HepG2 (cell line): ENCODE results near the gene PSMB10. TPM values are rescaled to one million over a fixed set of nuclear protein-coding genes. Genes with fewer than 3 reads are reported as not detected.

Experiments used
- ATF7 ChIP-seq, 2 experiments: fragments of 450-650 bp in 1 of 2; sonication (generic) in 1 of 2; formaldehyde crosslinking in 1 of 2; IDR thresholded peaks; 2 replicates each; pipeline versions ENCODE4 v1.4.0 to v1.6.1; 2016 to 2020; ENCODE audit warnings: antibody characterized with exemption in 1 of 2, mild to moderate bottlenecking in 1 of 2, missing genetic modification reagents in 1 of 2
- CENPT ChIP-seq: sonication (generic); formaldehyde crosslinking; IDR thresholded peaks from 2 replicates; pipeline ENCODE4 v1.8.0; 2022; ENCODE audit warnings: low read depth, mild to moderate bottlenecking, moderate library complexity, missing genetic modification reagents
- ERF ChIP-seq: IDR thresholded peaks from 2 replicates; pipeline ENCODE4 v1.6.1; 2018; ENCODE audit warnings: missing biosample characterization, missing genetic modification reagents
- HHEX ChIP-seq: IDR thresholded peaks from 2 replicates; pipeline ENCODE4 v1.6.1; 2016; ENCODE audit warnings: control low read depth
- MED1 ChIP-seq: sonication (generic); formaldehyde crosslinking; IDR thresholded peaks from 2 replicates; pipeline ENCODE4 v1.4.0; 2020; ENCODE audit warnings: missing genetic modification reagents
- ZFP62 ChIP-seq: sonication (generic); formaldehyde crosslinking; IDR thresholded peaks from 2 replicates; pipeline ENCODE4 v1.4.0; 2020; ENCODE audit warnings: missing genetic modification reagents
- ZMYM3 ChIP-seq: sonication (generic); formaldehyde crosslinking; IDR thresholded peaks from 2 replicates; pipeline ENCODE4 v1.5.1; 2020; ENCODE audit warnings: mild to moderate bottlenecking, missing genetic modification reagents
- ZNF326 ChIP-seq: sonication (generic); formaldehyde crosslinking; IDR thresholded peaks from 2 replicates; pipeline ENCODE4 v1.4.0; 2020; ENCODE audit warnings: missing genetic modification reagents, borderline replicate concordance
- ZNF460 ChIP-seq: sonication (generic); formaldehyde crosslinking; IDR thresholded peaks from 2 replicates; pipeline ENCODE4 v1.5.1; 2020; ENCODE audit warnings: missing genetic modification reagents, mild to moderate bottlenecking, borderline replicate concordance
- ZNF468 ChIP-seq: sonication (generic); formaldehyde crosslinking; IDR thresholded peaks from 2 replicates; pipeline ENCODE4 v1.8.0; 2022; ENCODE audit warnings: mild to moderate bottlenecking, moderate library complexity, missing genetic modification reagents
- ZNF660 ChIP-seq: sonication (generic); formaldehyde crosslinking; IDR thresholded peaks from 2 replicates; pipeline ENCODE4 v1.5.1; 2020; ENCODE audit warnings: mild to moderate bottlenecking, low read depth, missing genetic modification reagents, borderline replicate concordance
- polyA plus RNA-seq, 8 experiments: library from polyadenylated mRNA; depleted of rRNA in 3 of 8; stranded (reverse) in 7 of 8; unstranded in 1 of 8; fragments of >200 nt; fragmentation: Illumina TruSeq in 4 of 8; extraction: Trizol in 4 of 8; gene quantifications; 2 replicates each; pipeline versions ENCODE4 v1.2.1 to v1.2.3, GENCODE V29; 2011 to 2016; ENCODE audit warnings: low read depth in 4 of 8, missing spikeins in 1 of 8, mixed read lengths in 1 of 8; ENCODE audit not compliant: insufficient read depth in 1 of 8
- total RNA-seq, 5 experiments: library from RNA; depleted of rRNA; stranded (reverse); fragments of >200 nt; fragmentation: Illumina TruSeq; extraction: Trizol; gene quantifications; 2 replicates each; pipeline ENCODE4 v1.2.3, GENCODE V29; 2016; ENCODE audit warnings: low read depth in 1 of 5
- TF ChIP-seq, protein P1 (sequence below): IDR thresholded peaks from 2 replicates; pipeline ENCODE4 v1.6.1; 2016; ENCODE audit warnings: low read depth, missing genetic modification reagents, missing compliant biosample characterization
- TF ChIP-seq, protein P2 (sequence below): sonication (generic); formaldehyde crosslinking; IDR thresholded peaks from 2 replicates; pipeline ENCODE4 v1.4.0; 2020; ENCODE audit warnings: missing genetic modification reagents, mild to moderate bottlenecking, borderline replicate concordance
- TF ChIP-seq, protein P3 (sequence below): sonication (generic); formaldehyde crosslinking; IDR thresholded peaks from 2 replicates; pipeline ENCODE4 v1.4.0; 2020; ENCODE audit warnings: low read depth, missing genetic modification reagents

Gene PSMB10
- total and polyA plus RNA-seq, 2 of the 13 experiments (the other 11 are each of a cell fraction or from before 2014, with no cell fraction given), result 12.7 to 65.9 TPM

DNA sequence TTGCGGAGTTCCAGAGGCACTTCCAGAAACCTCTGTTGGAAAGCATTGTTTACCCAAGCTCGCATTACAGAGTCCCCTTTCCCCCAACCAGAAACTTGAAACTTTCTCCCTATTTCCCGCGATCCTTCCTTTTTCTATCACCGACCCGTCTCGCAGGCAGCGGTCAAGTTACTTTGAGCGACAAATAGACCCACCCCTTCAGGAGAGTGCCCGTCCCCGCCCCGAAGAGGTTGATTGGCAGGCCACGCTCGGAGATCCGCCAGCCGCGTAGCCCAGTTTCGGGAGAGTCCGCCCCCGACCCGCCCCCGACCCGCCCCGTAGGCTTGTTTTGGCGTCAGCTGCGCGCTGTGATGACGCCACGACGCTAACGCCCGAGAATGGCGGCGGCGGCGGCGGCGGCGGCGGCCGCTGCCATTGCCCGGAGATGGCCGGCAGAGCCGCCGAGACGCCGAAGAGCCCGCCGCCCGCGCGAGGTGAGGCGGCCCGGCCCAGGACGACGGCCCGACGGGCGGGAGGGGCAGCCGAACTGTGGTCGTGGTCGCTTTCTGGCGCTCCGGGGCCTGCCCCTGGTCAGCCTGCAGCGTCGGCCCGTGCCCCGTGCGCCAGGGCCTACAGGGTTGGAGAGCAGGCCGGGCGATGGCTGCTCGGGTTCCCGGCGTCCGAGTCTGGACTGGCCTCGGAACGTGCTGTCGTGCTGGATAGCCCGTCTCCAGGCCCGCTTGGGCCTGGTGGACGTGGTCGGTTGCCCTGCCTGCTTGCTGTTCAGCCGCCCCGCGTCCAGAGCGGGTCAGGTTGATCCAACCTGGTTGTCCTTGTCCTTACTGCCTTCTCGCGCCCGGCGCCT is 43.5 kb downstream of the PSMB10 start, which contains the start of gene PSKH1 (continued):
- no peak for TF ChIP-seq ZNF660 (CRISPR knock-in tag)
- no peak for TF ChIP-seq ZNF460 (CRISPR knock-in tag)
- no peak for TF ChIP-seq HHEX (CRISPR knock-in tag)
- TF ChIP-seq MED1 (CRISPR knock-in tag), result peak; percentile 23; the same call in 1 of the 2 replicates
- no peak for TF ChIP-seq ATF7 (IDR thresholded peaks at IDR 0.05)
- TF ChIP-seq ATF7 (CRISPR knock-in tag; IDR thresholded peaks at IDR 0.05), result no peak
- TF ChIP-seq, protein P1, sequence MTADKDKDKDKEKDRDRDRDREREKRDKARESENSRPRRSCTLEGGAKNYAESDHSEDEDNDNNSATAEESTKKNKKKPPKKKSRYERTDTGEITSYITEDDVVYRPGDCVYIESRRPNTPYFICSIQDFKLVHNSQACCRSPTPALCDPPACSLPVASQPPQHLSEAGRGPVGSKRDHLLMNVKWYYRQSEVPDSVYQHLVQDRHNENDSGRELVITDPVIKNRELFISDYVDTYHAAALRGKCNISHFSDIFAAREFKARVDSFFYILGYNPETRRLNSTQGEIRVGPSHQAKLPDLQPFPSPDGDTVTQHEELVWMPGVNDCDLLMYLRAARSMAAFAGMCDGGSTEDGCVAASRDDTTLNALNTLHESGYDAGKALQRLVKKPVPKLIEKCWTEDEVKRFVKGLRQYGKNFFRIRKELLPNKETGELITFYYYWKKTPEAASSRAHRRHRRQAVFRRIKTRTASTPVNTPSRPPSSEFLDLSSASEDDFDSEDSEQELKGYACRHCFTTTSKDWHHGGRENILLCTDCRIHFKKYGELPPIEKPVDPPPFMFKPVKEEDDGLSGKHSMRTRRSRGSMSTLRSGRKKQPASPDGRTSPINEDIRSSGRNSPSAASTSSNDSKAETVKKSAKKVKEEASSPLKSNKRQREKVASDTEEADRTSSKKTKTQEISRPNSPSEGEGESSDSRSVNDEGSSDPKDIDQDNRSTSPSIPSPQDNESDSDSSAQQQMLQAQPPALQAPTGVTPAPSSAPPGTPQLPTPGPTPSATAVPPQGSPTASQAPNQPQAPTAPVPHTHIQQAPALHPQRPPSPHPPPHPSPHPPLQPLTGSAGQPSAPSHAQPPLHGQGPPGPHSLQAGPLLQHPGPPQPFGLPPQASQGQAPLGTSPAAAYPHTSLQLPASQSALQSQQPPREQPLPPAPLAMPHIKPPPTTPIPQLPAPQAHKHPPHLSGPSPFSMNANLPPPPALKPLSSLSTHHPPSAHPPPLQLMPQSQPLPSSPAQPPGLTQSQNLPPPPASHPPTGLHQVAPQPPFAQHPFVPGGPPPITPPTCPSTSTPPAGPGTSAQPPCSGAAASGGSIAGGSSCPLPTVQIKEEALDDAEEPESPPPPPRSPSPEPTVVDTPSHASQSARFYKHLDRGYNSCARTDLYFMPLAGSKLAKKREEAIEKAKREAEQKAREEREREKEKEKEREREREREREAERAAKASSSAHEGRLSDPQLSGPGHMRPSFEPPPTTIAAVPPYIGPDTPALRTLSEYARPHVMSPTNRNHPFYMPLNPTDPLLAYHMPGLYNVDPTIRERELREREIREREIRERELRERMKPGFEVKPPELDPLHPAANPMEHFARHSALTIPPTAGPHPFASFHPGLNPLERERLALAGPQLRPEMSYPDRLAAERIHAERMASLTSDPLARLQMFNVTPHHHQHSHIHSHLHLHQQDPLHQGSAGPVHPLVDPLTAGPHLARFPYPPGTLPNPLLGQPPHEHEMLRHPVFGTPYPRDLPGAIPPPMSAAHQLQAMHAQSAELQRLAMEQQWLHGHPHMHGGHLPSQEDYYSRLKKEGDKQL (CRISPR knock-in tag), result no peak
- TF ChIP-seq ZMYM3 (CRISPR knock-in tag), result no peak
- TF ChIP-seq ZNF326, result no peak
- peak; percentile 62; the same call in 1 of the 2 replicates for TF ChIP-seq CENPT (CRISPR knock-in tag)
- TF ChIP-seq ZNF468 (CRISPR knock-in tag), result peak; percentile 82; the same call in 1 of the 2 replicates
- TF ChIP-seq ZFP62, result no peak; the same call in 1 of the 2 replicates
- TF ChIP-seq ERF (CRISPR knock-in tag), result peak; percentile 22
- TF ChIP-seq, protein P2, sequence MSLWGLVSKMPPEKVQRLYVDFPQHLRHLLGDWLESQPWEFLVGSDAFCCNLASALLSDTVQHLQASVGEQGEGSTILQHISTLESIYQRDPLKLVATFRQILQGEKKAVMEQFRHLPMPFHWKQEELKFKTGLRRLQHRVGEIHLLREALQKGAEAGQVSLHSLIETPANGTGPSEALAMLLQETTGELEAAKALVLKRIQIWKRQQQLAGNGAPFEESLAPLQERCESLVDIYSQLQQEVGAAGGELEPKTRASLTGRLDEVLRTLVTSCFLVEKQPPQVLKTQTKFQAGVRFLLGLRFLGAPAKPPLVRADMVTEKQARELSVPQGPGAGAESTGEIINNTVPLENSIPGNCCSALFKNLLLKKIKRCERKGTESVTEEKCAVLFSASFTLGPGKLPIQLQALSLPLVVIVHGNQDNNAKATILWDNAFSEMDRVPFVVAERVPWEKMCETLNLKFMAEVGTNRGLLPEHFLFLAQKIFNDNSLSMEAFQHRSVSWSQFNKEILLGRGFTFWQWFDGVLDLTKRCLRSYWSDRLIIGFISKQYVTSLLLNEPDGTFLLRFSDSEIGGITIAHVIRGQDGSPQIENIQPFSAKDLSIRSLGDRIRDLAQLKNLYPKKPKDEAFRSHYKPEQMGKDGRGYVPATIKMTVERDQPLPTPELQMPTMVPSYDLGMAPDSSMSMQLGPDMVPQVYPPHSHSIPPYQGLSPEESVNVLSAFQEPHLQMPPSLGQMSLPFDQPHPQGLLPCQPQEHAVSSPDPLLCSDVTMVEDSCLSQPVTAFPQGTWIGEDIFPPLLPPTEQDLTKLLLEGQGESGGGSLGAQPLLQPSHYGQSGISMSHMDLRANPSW (CRISPR knock-in tag), result 0 out of 2 replicates have a peak, but pooled peaks have one; percentile 15
- TF ChIP-seq, protein P3, sequence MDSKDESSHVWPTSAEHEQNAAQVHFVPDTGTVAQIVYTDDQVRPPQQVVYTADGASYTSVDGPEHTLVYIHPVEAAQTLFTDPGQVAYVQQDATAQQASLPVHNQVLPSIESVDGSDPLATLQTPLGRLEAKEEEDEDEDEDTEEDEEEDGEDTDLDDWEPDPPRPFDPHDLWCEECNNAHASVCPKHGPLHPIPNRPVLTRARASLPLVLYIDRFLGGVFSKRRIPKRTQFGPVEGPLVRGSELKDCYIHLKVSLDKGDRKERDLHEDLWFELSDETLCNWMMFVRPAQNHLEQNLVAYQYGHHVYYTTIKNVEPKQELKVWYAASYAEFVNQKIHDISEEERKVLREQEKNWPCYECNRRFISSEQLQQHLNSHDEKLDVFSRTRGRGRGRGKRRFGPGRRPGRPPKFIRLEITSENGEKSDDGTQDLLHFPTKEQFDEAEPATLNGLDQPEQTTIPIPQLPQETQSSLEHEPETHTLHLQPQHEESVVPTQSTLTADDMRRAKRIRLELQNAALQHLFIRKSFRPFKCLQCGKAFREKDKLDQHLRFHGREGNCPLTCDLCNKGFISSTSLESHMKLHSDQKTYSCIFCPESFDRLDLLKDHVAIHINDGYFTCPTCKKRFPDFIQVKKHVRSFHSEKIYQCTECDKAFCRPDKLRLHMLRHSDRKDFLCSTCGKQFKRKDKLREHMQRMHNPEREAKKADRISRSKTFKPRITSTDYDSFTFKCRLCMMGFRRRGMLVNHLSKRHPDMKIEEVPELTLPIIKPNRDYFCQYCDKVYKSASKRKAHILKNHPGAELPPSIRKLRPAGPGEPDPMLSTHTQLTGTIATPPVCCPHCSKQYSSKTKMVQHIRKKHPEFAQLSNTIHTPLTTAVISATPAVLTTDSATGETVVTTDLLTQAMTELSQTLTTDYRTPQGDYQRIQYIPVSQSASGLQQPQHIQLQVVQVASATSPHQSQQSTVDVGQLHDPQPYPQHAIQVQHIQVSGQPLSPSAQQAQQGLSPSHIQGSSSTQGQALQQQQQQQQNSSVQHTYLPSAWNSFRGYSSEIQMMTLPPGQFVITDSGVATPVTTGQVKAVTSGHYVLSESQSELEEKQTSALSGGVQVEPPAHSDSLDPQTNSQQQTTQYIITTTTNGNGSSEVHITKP (CRISPR knock-in tag), result no peak
